CD8-positive, alpha-beta memory T cell (primary cell): ENCODE measurements around the gene ATRNL1. TPM values are rescaled to one million over a fixed set of nuclear protein-coding genes. Genes with fewer than 3 reads are reported as not detected.

ENCODE experiments used
- CTCF ChIA-PET: fragments of 350-600 bp; sonication (Branson Sonifier 250); formaldehyde crosslinking; loops from one replicate; lab custom pipeline; 2021; ENCODE audit warnings: antibody characterized with exemption; lab: Charles Lee
- POLR2A ChIA-PET: fragments of 350-600 bp; sonication (Branson Sonifier 250); formaldehyde crosslinking; loops from one replicate; lab custom pipeline; 2021; ENCODE audit warnings: antibody characterized with exemption; lab: Charles Lee
- DNase-seq, 5 donors: peaks; one replicate each; pipeline versions ENCODE4 v3.0.0 to v3.0.0-alpha.2; 2020 to 2022; ENCODE audit warnings: mixed read lengths in 1 of 5
- H3K27ac ChIP-seq: one replicate; pipeline ENCODE4 v1.7.0; 2013; ENCODE audit warnings: low read depth, mild to moderate bottlenecking, low read length, moderate library complexity
- H3K27me3 ChIP-seq: 2 replicates; pipeline ENCODE4 v1.7.0; 2013; ENCODE audit warnings: low read length, mild to moderate bottlenecking; ENCODE audit not compliant: insufficient read depth, poor library complexity, severe bottlenecking
- H3K36me3 ChIP-seq: 2 replicates; pipeline ENCODE4 v1.7.0; 2013; ENCODE audit warnings: mild to moderate bottlenecking, low read length, moderate library complexity; ENCODE audit not compliant: insufficient read depth
- H3K4me1 ChIP-seq: 2 replicates; pipeline ENCODE4 v1.7.0; 2013; ENCODE audit warnings: mild to moderate bottlenecking, low read length, moderate library complexity; ENCODE audit not compliant: insufficient read depth
- H3K4me3 ChIP-seq: 2 replicates; pipeline ENCODE4 v1.7.0; 2013; ENCODE audit warnings: mild to moderate bottlenecking, low read length
- H3K9me3 ChIP-seq: 2 replicates; pipeline ENCODE4 v1.7.0; 2013; ENCODE audit warnings: mild to moderate bottlenecking, low read length
- H3K27ac Mint-ChIP-seq, 8 donors: one replicate each; pipeline ENCODE4 v1.8.0; 2020 to 2021; ENCODE audit warnings: mixed read lengths in 8 of 8, mild to moderate bottlenecking in 6 of 8, inconsistent platforms in 3 of 8, moderate library complexity in 3 of 8
- H3K27me3 Mint-ChIP-seq, 2 donors: one replicate each; pipeline ENCODE4 v1.8.0; 2020 to 2021; ENCODE audit warnings: mixed read lengths in 2 of 2, mild to moderate bottlenecking in 1 of 2, moderate library complexity in 1 of 2
- H3K36me3 Mint-ChIP-seq, 3 donors: one replicate each; pipeline ENCODE4 v1.8.0; 2020 to 2021; ENCODE audit warnings: mixed read lengths in 3 of 3, inconsistent platforms in 1 of 3, mild to moderate bottlenecking in 1 of 3
- H3K4me1 Mint-ChIP-seq, 3 donors: one replicate each; pipeline ENCODE4 v1.8.0; 2020 to 2021; ENCODE audit warnings: mixed read lengths in 3 of 3, inconsistent platforms in 1 of 3, mild to moderate bottlenecking in 1 of 3
- H3K4me3 Mint-ChIP-seq, 7 donors: one replicate each; pipeline ENCODE4 v1.8.0; 2020 to 2021; ENCODE audit warnings: mixed read lengths in 7 of 7, mild to moderate bottlenecking in 6 of 7, moderate library complexity in 4 of 7, inconsistent platforms in 2 of 7
- H3K9me3 Mint-ChIP-seq, 5 donors: one replicate each; pipeline ENCODE4 v1.8.0; 2020 to 2022; ENCODE audit warnings: mixed read lengths in 5 of 5, mild to moderate bottlenecking in 3 of 5, moderate library complexity in 2 of 5, inconsistent platforms in 1 of 5
- polyA plus RNA-seq: library from polyadenylated mRNA; unstranded; fragments of 300-500 nt; fragmentation: Illumina TruSeq; gene quantifications from one replicate; pipeline ENCODE4 v1.2.3, GENCODE V29; 2021
- total RNA-seq, 2 experiments: library from RNA; stranded (reverse); gene quantifications; one replicate each; pipeline ENCODE4 v1.2.3, GENCODE V29; 2021

Gene ATRNL1
- total and polyA plus RNA-seq, 3 experiments from 2014 or later = not detected

DNA sequence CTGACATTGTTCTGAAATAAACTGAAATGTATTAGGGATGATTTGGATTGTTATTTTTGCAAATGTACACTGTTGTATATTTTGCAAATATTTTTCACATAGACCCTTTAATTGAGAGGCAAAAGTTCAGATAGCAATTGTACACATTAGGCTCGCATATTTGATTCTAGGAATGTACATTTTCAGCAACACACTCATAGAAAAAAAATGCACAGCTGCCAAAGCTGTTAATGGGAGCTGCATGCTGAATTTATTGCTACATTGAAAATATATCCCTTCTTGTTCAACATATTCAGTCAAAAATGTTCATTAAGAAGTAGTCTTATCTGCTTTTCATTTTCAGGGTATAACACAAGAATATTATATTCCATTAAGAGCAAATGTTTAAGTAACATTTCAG is 512.9 kb downstream of the ATRNL1 start:
- no peak for DNase-seq

DNA sequence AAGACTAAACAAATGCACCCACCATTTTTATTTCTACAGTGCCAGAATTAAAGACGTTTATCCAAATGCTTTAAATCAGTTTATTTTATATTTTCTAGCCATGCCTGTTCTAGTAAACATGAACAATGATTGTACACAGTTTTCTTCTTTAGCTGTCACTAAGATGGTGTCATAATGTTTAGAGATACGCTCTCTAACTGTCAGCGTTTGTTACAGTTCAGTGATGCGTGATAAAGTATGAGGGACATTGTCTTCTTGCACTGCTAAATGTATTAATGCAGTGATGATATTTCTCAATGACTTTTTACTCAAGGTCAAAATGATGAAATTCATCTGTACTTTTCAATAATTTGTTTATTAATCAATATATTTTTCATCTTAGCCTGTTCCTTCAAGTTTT is 513.6 kb downstream of the ATRNL1 start:
- Mint-ChIP-seq H3K4me1 (no peaks in the 10 kb centered on the region), H3K36me3 (no peaks in the 10 kb centered on the region), H3K27me3 (no peaks in the 10 kb centered on the region), H3K4me3 (no peak overlapping the region), H3K27ac (no peak overlapping the region), H3K9me3 (peaks cover 0 to 10% (median 3%) of the 10 kb centered on the region in 5 donors)
- no peaks in the 10 kb centered on the region for H3K36me3 ChIP-seq
- no peak overlapping the region for H3K4me3 ChIP-seq
- DNase-seq = no peak
- H3K4me1 ChIP-seq = no peaks in the 10 kb centered on the region
- H3K27me3 ChIP-seq = no peaks in the 10 kb centered on the region
- no peaks in the 10 kb centered on the region for H3K9me3 ChIP-seq
- CTCF ChIA-PET = no interaction called here
- no peak overlapping the region for H3K27ac ChIP-seq
- POLR2A ChIA-PET = no interaction called here

More for the DNA sequence above, 512.9 kb downstream of the ATRNL1 start:
- ChIA-PET CTCF (no interaction called here), POLR2A (no interaction called here)
- Histone ChIP-seq H3K4me3 (no peak overlapping the region), H3K27me3 (no peaks in the 10 kb centered on the region), H3K36me3 (no peaks in the 10 kb centered on the region), H3K27ac (no peak overlapping the region), H3K4me1 (no peaks in the 10 kb centered on the region), H3K9me3 (no peaks in the 10 kb centered on the region)
- Mint-ChIP-seq H3K36me3 (no peaks in the 10 kb centered on the region), H3K27me3 (no peaks in the 10 kb centered on the region), H3K9me3 (peaks cover 0 to 15% (median 3%) of the 10 kb centered on the region in 5 donors), H3K27ac (no peak overlapping the region), H3K4me1 (no peaks in the 10 kb centered on the region), H3K4me3 (no peak overlapping the region)

DNA sequence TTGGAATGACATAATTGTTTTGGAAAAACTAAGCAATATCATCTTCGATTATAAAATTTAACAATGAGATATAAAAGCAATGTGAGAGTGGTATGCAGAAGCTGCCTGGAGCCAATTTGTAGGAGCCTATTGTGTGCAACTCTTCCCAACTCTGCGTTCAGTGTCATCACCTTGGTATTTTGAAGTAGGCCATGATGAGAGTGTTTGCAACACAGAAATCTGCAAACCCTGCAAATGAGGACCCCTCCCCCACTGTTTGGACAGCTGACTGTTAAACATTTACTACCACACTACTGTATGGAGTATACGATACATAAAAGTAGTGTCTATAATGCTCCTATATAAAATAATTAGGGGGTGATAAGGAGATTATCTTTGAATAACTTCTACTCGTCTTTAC is 531.3 kb downstream of the ATRNL1 start:
- DNase-seq = no peak
- H3K4me3 ChIP-seq = no peak overlapping the region
- H3K9me3 ChIP-seq = no peaks in the 10 kb centered on the region
- H3K36me3 ChIP-seq = no peaks in the 10 kb centered on the region
- Mint-ChIP-seq H3K9me3 (peaks cover 2 to 40% (median 6%) of the 10 kb centered on the region in 5 donors), H3K36me3 (no peaks in the 10 kb centered on the region), H3K27me3 (no peaks in the 10 kb centered on the region), H3K4me1 (no peaks in the 10 kb centered on the region), H3K27ac (no peak overlapping the region), H3K4me3 (no peak overlapping the region)
- H3K27ac ChIP-seq = no peak overlapping the region
- H3K27me3 ChIP-seq = no peaks in the 10 kb centered on the region
- no peaks in the 10 kb centered on the region for H3K4me1 ChIP-seq
- ChIA-PET POLR2A (no interaction called here), CTCF (no interaction called here)

DNA sequence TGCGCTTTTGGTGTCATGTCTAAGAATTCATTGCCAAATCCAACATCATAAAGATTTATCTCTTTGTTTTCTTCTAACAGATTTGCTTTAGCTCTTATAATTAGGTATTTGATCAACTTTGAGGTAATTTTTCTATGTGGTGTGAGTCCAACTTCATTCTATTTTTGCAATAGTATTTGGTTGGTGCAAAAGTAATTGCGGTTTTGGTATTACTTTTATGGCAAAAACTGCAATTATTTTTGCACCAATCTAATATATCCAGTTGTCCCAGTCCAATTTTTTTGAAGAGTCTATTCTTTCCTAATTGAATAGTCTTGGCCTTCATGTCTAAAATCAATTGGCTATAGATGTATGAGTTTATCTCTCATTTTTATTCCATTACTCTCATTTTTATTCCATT is 535.5 kb downstream of the ATRNL1 start:
- POLR2A ChIA-PET = no interaction called here

DNA sequence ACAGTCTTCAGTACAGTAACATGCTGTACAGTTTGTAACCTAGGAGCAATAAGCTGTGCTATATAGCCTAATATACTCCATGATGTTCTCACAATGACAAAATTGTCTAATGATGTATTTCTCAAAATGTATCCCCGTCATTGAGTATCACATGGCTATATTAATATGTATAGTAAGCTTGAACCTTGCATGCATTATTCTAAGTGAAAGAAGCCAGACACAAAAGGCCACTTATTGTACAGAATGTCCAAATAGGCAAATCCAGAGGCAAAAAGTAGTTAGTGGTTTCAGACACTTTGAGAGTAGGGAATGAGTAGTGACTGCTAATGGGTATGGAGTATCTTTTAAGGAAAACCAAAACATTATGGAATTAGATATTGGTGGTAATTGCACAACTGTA is 545.1 kb downstream of the ATRNL1 start:
- no peak overlapping the region for H3K4me3 ChIP-seq
- peaks cover 4 to 23% (median 7%) of the 10 kb centered on the region in 5 donors for H3K9me3 Mint-ChIP-seq
- H3K4me1 Mint-ChIP-seq = no peaks in the 10 kb centered on the region
- CTCF ChIA-PET = no interaction called here
- H3K4me3 Mint-ChIP-seq = no peak overlapping the region
- H3K27ac ChIP-seq = no peak overlapping the region
- POLR2A ChIA-PET = no interaction called here
- H3K36me3 ChIP-seq = no peaks in the 10 kb centered on the region
- no peak for DNase-seq
- H3K27ac Mint-ChIP-seq = no peak overlapping the region
- no peaks in the 10 kb centered on the region for H3K27me3 ChIP-seq
- no peaks in the 10 kb centered on the region for H3K27me3 Mint-ChIP-seq
- H3K36me3 Mint-ChIP-seq = no peaks in the 10 kb centered on the region
- no peaks in the 10 kb centered on the region for H3K4me1 ChIP-seq
- no peaks in the 10 kb centered on the region for H3K9me3 ChIP-seq

More for the DNA sequence above, 535.5 kb downstream of the ATRNL1 start:
- no peak overlapping the region for H3K4me3 Mint-ChIP-seq
- no peak for DNase-seq
- no peaks in the 10 kb centered on the region for H3K36me3 Mint-ChIP-seq
- H3K4me1 ChIP-seq = no peaks in the 10 kb centered on the region
- H3K27ac Mint-ChIP-seq = no peak overlapping the region
- H3K4me3 ChIP-seq = no peak overlapping the region
- H3K27me3 Mint-ChIP-seq = no peaks in the 10 kb centered on the region
- CTCF ChIA-PET = no interaction called here
- no peaks in the 10 kb centered on the region for H3K9me3 ChIP-seq
- H3K27ac ChIP-seq = no peak overlapping the region
- H3K36me3 ChIP-seq = no peaks in the 10 kb centered on the region
- H3K4me1 Mint-ChIP-seq = no peaks in the 10 kb centered on the region
- peaks cover 5 to 31% (median 7%) of the 10 kb centered on the region in 5 donors for H3K9me3 Mint-ChIP-seq
- no peaks in the 10 kb centered on the region for H3K27me3 ChIP-seq

DNA sequence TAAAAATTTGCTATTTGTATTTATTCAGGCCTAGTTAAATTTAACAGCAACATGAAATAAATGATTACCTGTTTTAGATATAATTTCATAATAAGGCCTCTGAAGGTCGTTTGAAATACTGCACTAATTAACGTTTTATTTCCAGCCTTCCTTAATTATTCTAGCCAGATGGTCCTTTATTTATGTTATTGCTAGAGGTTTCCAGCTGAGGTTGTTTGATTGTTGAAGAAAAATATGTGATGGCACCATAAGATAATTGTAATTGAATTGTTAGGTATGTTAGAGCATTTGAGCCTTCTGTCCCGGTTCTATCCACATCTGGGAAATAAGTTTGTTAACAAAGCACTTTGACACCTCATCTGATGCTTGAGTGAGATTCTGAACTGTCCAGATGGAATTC is 556.1 kb downstream of the ATRNL1 start:
- DNase-seq = no peak
- no peak overlapping the region for H3K27ac ChIP-seq
- no peaks in the 10 kb centered on the region for H3K9me3 ChIP-seq
- Mint-ChIP-seq H3K27ac (no peak overlapping the region), H3K4me3 (no peak overlapping the region), H3K27me3 (no peaks in the 10 kb centered on the region), H3K4me1 (no peaks in the 10 kb centered on the region), H3K9me3 (peaks cover 3 to 18% (median 6%) of the 10 kb centered on the region in 5 donors), H3K36me3 (no peaks in the 10 kb centered on the region)
- no peaks in the 10 kb centered on the region for H3K36me3 ChIP-seq
- ChIA-PET CTCF (no interaction called here), POLR2A (no interaction called here)
- no peak overlapping the region for H3K4me3 ChIP-seq
- H3K4me1 ChIP-seq = no peaks in the 10 kb centered on the region
- H3K27me3 ChIP-seq = no peaks in the 10 kb centered on the region

DNA sequence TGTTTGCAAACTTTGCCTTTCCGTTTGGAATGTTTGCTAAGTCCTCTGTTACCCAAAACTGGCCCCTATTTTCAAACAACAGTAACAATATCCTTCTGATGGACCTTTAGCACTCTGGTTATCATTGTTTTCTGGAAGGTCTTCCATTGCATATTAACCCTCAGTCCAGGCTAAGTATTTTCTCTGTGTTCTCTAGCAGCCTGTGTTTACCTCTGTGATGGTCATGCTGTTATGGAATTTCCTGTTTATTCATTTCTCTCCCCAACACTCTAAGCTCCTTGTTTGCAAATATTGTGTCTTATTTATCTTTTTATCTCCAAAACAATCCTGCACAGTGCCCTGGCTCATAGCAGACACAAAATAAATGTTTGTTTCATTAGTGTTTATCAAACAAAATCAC is 560.3 kb downstream of the ATRNL1 start:
- Histone ChIP-seq H3K9me3 (no peaks in the 10 kb centered on the region), H3K4me3 (no peak overlapping the region), H3K27me3 (no peaks in the 10 kb centered on the region), H3K36me3 (no peaks in the 10 kb centered on the region), H3K27ac (no peak overlapping the region), H3K4me1 (no peaks in the 10 kb centered on the region)
- ChIA-PET POLR2A (no interaction called here), CTCF (no interaction called here)
- DNase-seq = no peak
- peaks cover 1 to 22% (median 5%) of the 10 kb centered on the region in 5 donors for H3K9me3 Mint-ChIP-seq
- no peak overlapping the region for H3K27ac Mint-ChIP-seq
- H3K4me1 Mint-ChIP-seq = no peaks in the 10 kb centered on the region
- no peak overlapping the region for H3K4me3 Mint-ChIP-seq
- no peaks in the 10 kb centered on the region for H3K36me3 Mint-ChIP-seq
- H3K27me3 Mint-ChIP-seq = no peaks in the 10 kb centered on the region

DNA sequence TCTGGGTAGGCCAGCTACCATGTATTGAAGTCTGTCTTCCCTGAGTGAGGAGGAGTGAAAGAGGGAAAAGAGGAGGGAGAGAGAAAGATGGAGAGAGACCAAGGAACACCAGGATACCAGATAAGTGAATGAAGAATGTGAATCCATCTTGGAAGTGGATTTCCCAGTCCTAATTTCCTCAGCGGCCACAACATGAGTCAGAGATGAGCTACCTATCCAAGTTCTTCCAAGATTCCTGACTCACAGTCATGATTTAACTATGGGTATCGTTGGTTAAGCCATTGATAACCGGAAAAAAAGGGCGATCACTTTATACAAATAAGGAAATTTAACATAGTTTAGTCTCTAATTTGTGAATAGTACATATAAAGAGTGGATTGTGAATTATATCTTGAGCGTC is 561.8 kb downstream of the ATRNL1 start:
- Mint-ChIP-seq H3K4me1 (no peaks in the 10 kb centered on the region), H3K27ac (no peak overlapping the region), H3K9me3 (peaks cover 1 to 14% (median 5%) of the 10 kb centered on the region in 5 donors), H3K36me3 (no peaks in the 10 kb centered on the region), H3K4me3 (no peak overlapping the region), H3K27me3 (no peaks in the 10 kb centered on the region)
- Histone ChIP-seq H3K4me1 (no peaks in the 10 kb centered on the region), H3K9me3 (no peaks in the 10 kb centered on the region), H3K4me3 (no peak overlapping the region), H3K27ac (no peak overlapping the region), H3K27me3 (no peaks in the 10 kb centered on the region), H3K36me3 (no peaks in the 10 kb centered on the region)
- no peak for DNase-seq
- ChIA-PET POLR2A (no interaction called here), CTCF (no interaction called here)
